ENCODE results near the gene AK5.

- TF ChIP-seq CTCF (IDR thresholded peaks at IDR 0.05; ENCODE audit: insufficient read depth, low read length, poor library complexity, severe bottlenecking) (no peak), EZH2phosphoT487 (conservative IDR thresholded peaks at IDR 0.05; ENCODE audit: low read length) (no peak)
Measured at GRCh38 chr1:77267035-77267434, 14.8 kb upstream of the AK5 start.
